GM12878 (cell line): ENCODE measurements around the gene STX4. TPM values are rescaled to one million over a fixed set of nuclear protein-coding genes. Genes with fewer than 3 reads are reported as not detected.

Experiments
- ATAC-seq: fragments of 200-7000 bp; cut with Tn5 transposase; 3 replicates; pipeline ENCODE4 v1.9.1; 2020; ENCODE audit warnings: mild to moderate bottlenecking, moderate library complexity
- Bru-seq: library from RNA; stranded (reverse); fragments of 400-500 nt; gene quantifications from one replicate; lab custom pipeline; 2021; lab: Mats Ljungman, UMichigan
- BruChase-seq, 2 experiments: library from RNA; stranded (reverse); fragments of 400-500 nt; gene quantifications; one replicate each; lab custom pipeline; 2021; lab: Mats Ljungman, UMichigan
- BruUV-seq: library from RNA; stranded (reverse); fragments of 400-500 nt; replicated peaks from 2 replicates; lab custom pipeline; 2021; lab: Mats Ljungman, UMichigan
- CTCF ChIA-PET: fragments of 300-600 bp; sonication (Branson Sonifier 250); formaldehyde crosslinking; extraction: SDS; loops from one replicate; lab custom pipeline; 2021; ENCODE audit warnings: inconsistent platforms; lab: Yijun Ruan, JAX
- POLR2A ChIA-PET: fragments of 350-600 bp; formaldehyde crosslinking; extraction: SDS; loops from one replicate; lab custom pipeline; 2021; ENCODE audit warnings: inconsistent platforms; lab: Charles Lee
- RAD21 ChIA-PET: fragments of 300-600 bp; sonication (Branson Sonifier 250); formaldehyde crosslinking; loops from one replicate; lab custom pipeline; 2023; ENCODE audit warnings: antibody characterized with exemption; ENCODE audit not compliant: unreplicated experiment; lab: Charles Lee
- SMC1A ChIA-PET: fragments of 300-600 bp; sonication (Branson Sonifier 250); formaldehyde crosslinking; loops from one replicate; lab custom pipeline; 2023; ENCODE audit not compliant: unreplicated experiment, uncharacterized antibody; lab: Charles Lee
- DNase-seq: peaks from one replicate; pipeline ENCODE4 v3.0.0-alpha.2; 2011; ENCODE audit warnings: low read depth, low spot score
- FAIRE-seq: peaks from 3 replicates; lab custom pipeline; 2011; peaks lifted over from hg19 to GRCh38; lab: Jason Lieb, UNC
- H2AFZ ChIP-seq: 2 replicates; pipeline ENCODE4 v1.6.0; 2011; ENCODE audit warnings: low read depth, low read length, control low read depth; ENCODE audit not compliant: control insufficient read depth
- H3K27ac ChIP-seq: 2 replicates; pipeline ENCODE4 v1.5.1; 2011; ENCODE audit warnings: control low read depth; ENCODE audit not compliant: control insufficient read depth, insufficient read depth
- H3K27me3 ChIP-seq, 2 experiments: replicated peaks in 1 of 2; 2 replicates each; pipeline versions ENCODE4 v1.6.0 to v1.6.1; 2011; ENCODE audit warnings: low read length in 1 of 2; ENCODE audit not compliant: control insufficient read depth in 2 of 2, insufficient read depth in 2 of 2
- H3K36me3 ChIP-seq, 2 experiments: 2 replicates each; pipeline ENCODE4 v1.5.1; 2011; ENCODE audit warnings: low read length in 1 of 2; ENCODE audit not compliant: control insufficient read depth in 2 of 2, insufficient read depth in 2 of 2
- H3K4me1 ChIP-seq: 2 replicates; pipeline ENCODE4 v1.6.1; 2011; ENCODE audit warnings: mild to moderate bottlenecking, low read length, moderate library complexity, mixed read lengths; ENCODE audit not compliant: control insufficient read depth, insufficient read depth
- H3K4me2 ChIP-seq: 2 replicates; pipeline ENCODE4 v1.6.0; 2011; ENCODE audit warnings: control low read depth; ENCODE audit not compliant: control insufficient read depth, insufficient read depth
- H3K4me3 ChIP-seq: fragments of 200-600 bp; sonication (generic); 2 replicates; pipeline ENCODE4 v1.5.1; 2016
- H3K79me2 ChIP-seq: 2 replicates; pipeline ENCODE4 v1.6.0; 2011; ENCODE audit warnings: low read length; ENCODE audit not compliant: control insufficient read depth, insufficient read depth
- H3K9ac ChIP-seq: 2 replicates; pipeline ENCODE4 v1.8.0; 2011; ENCODE audit warnings: low read length, control low read depth, mixed read lengths; ENCODE audit not compliant: control insufficient read depth, insufficient read depth
- H3K9me3 ChIP-seq: replicated peaks from 3 replicates; pipeline ENCODE4 v1.5.1; 2011; ENCODE audit warnings: mild to moderate bottlenecking, low read length; ENCODE audit not compliant: control insufficient read depth, insufficient read depth
- H4K20me1 ChIP-seq: 2 replicates; pipeline ENCODE4 v1.6.0; 2011; ENCODE audit not compliant: control insufficient read depth, insufficient read depth
- BRCA1 ChIP-seq: IDR thresholded peaks from 2 replicates; pipeline ENCODE4 v1.6.1; 2011; ENCODE audit warnings: low read depth, low read length, improper control_type of control experiment
- CBX5 ChIP-seq: sonication (generic); IDR thresholded peaks from 2 replicates; pipeline ENCODE4 v1.6.1; 2016; ENCODE audit warnings: low read depth, moderate library complexity, mild to moderate bottlenecking, inconsistent platforms
- HCFC1 ChIP-seq: fragments of 150-350 bp; IDR thresholded peaks from 2 replicates; pipeline ENCODE4 v1.6.1; 2014; ENCODE audit warnings: low read length
- SUZ12 ChIP-seq: fragments of 200-600 bp; sonication (generic); IDR thresholded peaks from one replicate; pipeline ENCODE4 v1.6.1; 2018; ENCODE audit warnings: antibody characterized with exemption, mild to moderate bottlenecking; ENCODE audit not compliant: unreplicated experiment
- WRNIP1 ChIP-seq: IDR thresholded peaks from 2 replicates; pipeline ENCODE4 v1.6.1; 2011; ENCODE audit warnings: low read depth, low read length, improper control_type of control experiment, borderline replicate concordance
- ZSCAN29 ChIP-seq: fragments of 450-650 bp; IDR thresholded peaks from 2 replicates; pipeline ENCODE4 v1.6.1; 2017; ENCODE audit warnings: mild to moderate bottlenecking, moderate library complexity
- WGBS: methylation state at CpG from one replicate; pipeline ENCODE4 v1.1.6; 2016; ENCODE audit warnings: low lambda C conversion rate; ENCODE audit not compliant: insufficient replicate concordance, insufficient coverage; ENCODE audit errors: missing lambda C conversion rate; 5-methylcytosine and 5-hydroxymethylcytosine counted together
- in situ Hi-C: fragments of 300-500 bp; cut with MboI; formaldehyde crosslinking; loops from 9 replicates; pipeline ENCODE4 v1.14.3; 2018; ENCODE audit warnings: mixed read lengths
- intact Hi-C: fragments of 100-400 bp; cut with micrococcal nuclease; formaldehyde crosslinking; loops from one replicate; pipeline ENCODE4 v1.14.2; 2022; ENCODE audit not compliant: unreplicated experiment
- long read RNA-seq, 2 experiments: library from polyadenylated mRNA; unstranded; transcript quantifications; one replicate each; pipeline ENCODE4 v2.0.0, GENCODE V29; 2019 to 2020
- polyA minus RNA-seq, 3 experiments: library from RNA; depleted of rRNA, polyadenylated mRNA; stranded (reverse); fragments of >200 nt; gene quantifications; 2 replicates each; pipeline ENCODE4 v1.2.3, GENCODE V29; 2011
- polyA plus RNA-seq, 11 experiments: library from polyadenylated mRNA; depleted of rRNA in 4 of 11; unstranded in 6 of 11; stranded (reverse) in 5 of 11; fragments of >200 nt; fragmentation: Nextera tagmentation in 4 of 11; fragmentation: Illumina TruSeq in 1 of 11; extraction: Ambion mirVana in 4 of 11; extraction: Trizol in 1 of 11; gene quantifications; 1 replicate in 1 of 11; 2 replicates in 10 of 11; pipeline versions ENCODE4 v1.2.1 to v1.2.3, GENCODE V29; 2011 to 2016; ENCODE audit warnings: inconsistent platforms in 2 of 11, missing spikeins in 2 of 11, low read depth in 1 of 11
- total RNA-seq, 4 experiments: library from RNA; depleted of rRNA in 3 of 4; stranded (reverse); fragments of >200 nt in 3 of 4; fragmentation: Illumina TruSeq in 1 of 4; extraction: Trizol in 1 of 4; gene quantifications; 2 replicates each; pipeline versions ENCODE4 v1.2.1 to v1.2.3, GENCODE V29; 2013 to 2021
- TF ChIP-seq, protein P1 (sequence below), 3 experiments: IDR thresholded peaks in 2 of 3; conservative IDR thresholded peaks in 1 of 3; 2 replicates each; pipeline ENCODE4 v1.5.1; 2011; ENCODE audit warnings: low read depth in 3 of 3, low read length in 3 of 3, mild to moderate bottlenecking in 3 of 3, control low read depth in 2 of 3, moderate library complexity in 2 of 3, inconsistent platforms in 1 of 3, mixed read lengths in 1 of 3; ENCODE audit not compliant: control insufficient read depth in 2 of 3, insufficient read depth in 1 of 3; ENCODE audit errors: extremely low read depth in 1 of 3
- TF ChIP-seq, protein P2 (sequence below): fragments of 450-650 bp; IDR thresholded peaks from 2 replicates; pipeline ENCODE4 v1.6.1; 2018; ENCODE audit warnings: borderline replicate concordance, mild to moderate bottlenecking; ENCODE audit not compliant: partially characterized antibody
- TF ChIP-seq, protein P3 (sequence below): fragments of 450-650 bp; IDR thresholded peaks from 2 replicates; pipeline ENCODE4 v1.6.1; 2016; ENCODE audit warnings: mild to moderate bottlenecking

STX4 gene, protein sequence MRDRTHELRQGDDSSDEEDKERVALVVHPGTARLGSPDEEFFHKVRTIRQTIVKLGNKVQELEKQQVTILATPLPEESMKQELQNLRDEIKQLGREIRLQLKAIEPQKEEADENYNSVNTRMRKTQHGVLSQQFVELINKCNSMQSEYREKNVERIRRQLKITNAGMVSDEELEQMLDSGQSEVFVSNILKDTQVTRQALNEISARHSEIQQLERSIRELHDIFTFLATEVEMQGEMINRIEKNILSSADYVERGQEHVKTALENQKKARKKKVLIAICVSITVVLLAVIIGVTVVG
- 28.6 and 35.6 TPM in 2 replicates for total RNA-seq (2013; cell fraction: nucleolus; rRNA removed)
- total RNA-seq (2014; rRNA removed) (13.8 and 14.0 TPM in 2 replicates), total RNA-seq (2014; rRNA removed; fragmentation: Illumina TruSeq; extraction: Trizol) (14.9 and 16.3 TPM in 2 replicates), total RNA-seq (2021) (37.6 and 41.9 TPM in 2 replicates), polyA plus RNA-seq (2011; rRNA removed) (22.2 and 36.0 TPM in 2 replicates), polyA plus RNA-seq (2014; fragmentation: Illumina TruSeq; extraction: Trizol) (16.2 and 22.0 TPM in 2 replicates), polyA plus RNA-seq (2014; fragmentation: Nextera tagmentation; extraction: Ambion mirVana) (1 to 10 TPM; 3.3 to 8.5 TPM), polyA plus RNA-seq (2014; rRNA removed) (31.8 and 33.3 TPM in 2 replicates), polyA plus RNA-seq (2016; fragmentation: Nextera tagmentation; extraction: Ambion mirVana) (10 to 100 TPM; 23.2 to 25.1 TPM), polyA minus RNA-seq (2011; rRNA and poly(A)+ RNA removed) (30.6 and 33.3 TPM in 2 replicates), Bru-seq, nascent RNA (percentile 75 among the genes with signal in this experiment), BruChase-seq, experiment 1, labeled RNA remaining after a 6-hour chase (percentile 85 among the genes with signal in this experiment), BruChase-seq, experiment 2, labeled RNA remaining after a 2-hour chase (percentile 81 among the genes with signal in this experiment)
- polyA plus RNA-seq (2011; ENCODE audit: low read depth): 35.0 TPM
- polyA plus RNA-seq (2011; cell fraction: cytosol; rRNA removed): 34.1 and 41.6 TPM in 2 replicates
- polyA plus RNA-seq (2011; cell fraction: nucleus; rRNA removed): 105 and 107 TPM in 2 replicates
- polyA plus RNA-seq (2012): 54.5 and 57.3 TPM in 2 replicates
- polyA minus RNA-seq (2011; cell fraction: cytosol; rRNA and poly(A)+ RNA removed): 11.4 and 13.0 TPM in 2 replicates
- 10.6 and 22.5 TPM in 2 replicates for polyA minus RNA-seq (2011; cell fraction: nucleus; rRNA and poly(A)+ RNA removed)
- long read RNA-seq, experiment 1, partial matches to known transcripts: 1 of 5 reads
- long read RNA-seq, experiment 1, other reads (novel, unspliced or antisense): 2 of 5 reads
- long read RNA-seq, experiment 2, partial matches to known transcripts: 1 of 6 reads
- long read RNA-seq, experiment 2, other reads (novel, unspliced or antisense): 3 of 6 reads

DNA sequence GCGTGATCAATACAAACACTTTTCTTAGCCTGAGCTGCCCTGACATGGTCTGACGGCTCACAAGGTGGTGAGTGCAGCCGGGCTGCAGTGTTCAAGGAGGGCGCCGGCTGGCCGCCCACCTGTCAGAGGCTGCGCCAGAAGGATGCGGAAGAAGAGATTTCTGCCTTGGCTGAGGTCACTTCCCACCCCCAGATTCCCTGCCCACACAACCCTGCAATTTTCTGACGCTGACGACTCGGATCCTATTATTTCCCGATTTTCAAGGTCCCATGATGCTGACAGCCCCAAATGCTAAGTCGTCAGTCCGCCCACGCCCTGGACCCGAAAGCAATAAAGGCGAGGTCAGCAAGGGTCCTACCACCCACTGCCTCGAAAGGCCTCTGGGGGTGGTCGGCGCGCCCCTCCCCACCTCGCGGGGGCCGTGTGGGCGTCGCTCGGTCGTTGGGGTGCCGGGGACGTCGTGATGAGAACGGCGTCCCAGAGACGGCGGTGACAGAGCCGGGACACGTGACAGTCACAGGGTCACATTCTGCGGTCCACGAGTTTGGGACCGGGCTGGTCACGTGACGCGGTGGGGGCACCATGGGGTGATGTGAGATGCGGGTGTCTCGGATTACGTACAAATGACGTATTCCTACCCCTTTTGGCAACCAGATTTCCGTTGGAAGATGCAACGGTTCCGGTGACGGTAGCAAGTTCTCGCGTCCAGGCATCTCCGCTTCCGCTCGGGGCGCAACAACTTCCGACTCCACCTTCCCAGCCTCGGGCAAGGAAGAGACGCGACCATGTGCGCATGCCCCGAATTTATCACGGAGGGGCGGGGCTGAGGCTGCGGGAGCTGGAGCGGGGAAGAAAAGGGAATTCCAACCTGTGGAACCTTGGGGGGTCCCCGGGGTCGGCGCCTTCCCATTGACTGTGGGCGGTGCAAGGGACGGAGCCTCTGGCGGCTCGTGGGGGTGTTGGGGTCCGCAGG lies at the start of gene STX4:
TSS of gene STX4 (plus strand) at position 823 of the 973 bp plus-strand sequence. CDS start 248 bp downstream, outside the sequence.
- ChIA-PET POLR2A (interaction anchor here (0.6 to 2.2 kb wide), 6 partner anchors 36 to 636 kb away, joined by 3 to 10 read pairs (median 4); partner anchors contain the start of genes VKORC1, ZNF646 and ZNF668), RAD21 (interaction anchor here (0.7 to 2.6 kb wide), 3 partner anchors 39 to 109 kb away, joined by 4 to 12 read pairs (median 5); partner anchors contain the start of genes ZNF646 and ZNF668), SMC1A (no interaction called here), CTCF (interaction anchor here (0.7 to 1.7 kb wide), 3 partner anchors 38 to 109 kb away, joined by 4 to 5 read pairs (median 4); partner anchors contain the start of gene HSD3B7)
- 1% methylated on average over 74 of the region's 75 CpGs for WGBS
- H3K9ac ChIP-seq: peak within 1 kb of the TSS; percentile 72
- no peaks in the 10 kb centered on the region for H3K9me3 ChIP-seq
- no peaks in the 10 kb centered on the region for H4K20me1 ChIP-seq
- peaks cover 7% of the 10 kb centered on the region for H3K79me2 ChIP-seq
- peak within 1 kb of the TSS; percentile 85 for H3K4me2 ChIP-seq
- ATAC-seq (peak; percentile 87), FAIRE-seq (peak; percentile 93), DNase-seq (peak; percentile 97)
- BruUV-seq: TSS peak; percentile 88
- H2AFZ ChIP-seq: peak within 1 kb of the TSS; percentile 93
- peaks cover 0 to 5% of the 10 kb centered on the region in 2 experiments; a peak in 1 of 4 replicates for H3K36me3 ChIP-seq
- no peaks in the 10 kb centered on the region for H3K27me3 ChIP-seq
- in situ Hi-C loops: no loop called here
- peak within 1 kb of the TSS; percentile 73 for H3K27ac ChIP-seq
- intact Hi-C loops: loop anchor here (1.0 kb wide), 2 partner anchors 41 to 61 kb away; partner anchors contain the start of genes VKORC1, ZNF646 and ZNF668
- H3K4me1 ChIP-seq: no peaks in the 10 kb centered on the region; the same call in 1 of the 2 replicates
- H3K4me3 ChIP-seq: peak within 1 kb of the TSS; percentile 86
- TF ChIP-seq, protein P1, sequence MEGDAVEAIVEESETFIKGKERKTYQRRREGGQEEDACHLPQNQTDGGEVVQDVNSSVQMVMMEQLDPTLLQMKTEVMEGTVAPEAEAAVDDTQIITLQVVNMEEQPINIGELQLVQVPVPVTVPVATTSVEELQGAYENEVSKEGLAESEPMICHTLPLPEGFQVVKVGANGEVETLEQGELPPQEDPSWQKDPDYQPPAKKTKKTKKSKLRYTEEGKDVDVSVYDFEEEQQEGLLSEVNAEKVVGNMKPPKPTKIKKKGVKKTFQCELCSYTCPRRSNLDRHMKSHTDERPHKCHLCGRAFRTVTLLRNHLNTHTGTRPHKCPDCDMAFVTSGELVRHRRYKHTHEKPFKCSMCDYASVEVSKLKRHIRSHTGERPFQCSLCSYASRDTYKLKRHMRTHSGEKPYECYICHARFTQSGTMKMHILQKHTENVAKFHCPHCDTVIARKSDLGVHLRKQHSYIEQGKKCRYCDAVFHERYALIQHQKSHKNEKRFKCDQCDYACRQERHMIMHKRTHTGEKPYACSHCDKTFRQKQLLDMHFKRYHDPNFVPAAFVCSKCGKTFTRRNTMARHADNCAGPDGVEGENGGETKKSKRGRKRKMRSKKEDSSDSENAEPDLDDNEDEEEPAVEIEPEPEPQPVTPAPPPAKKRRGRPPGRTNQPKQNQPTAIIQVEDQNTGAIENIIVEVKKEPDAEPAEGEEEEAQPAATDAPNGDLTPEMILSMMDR (IDR thresholded peaks at IDR 0.05 in 2 of 3, conservative IDR thresholded peaks at IDR 0.05 in 1 of 3; ENCODE audit: control insufficient read depth in 2 of 3, extremely low read depth in 1 of 3, insufficient read depth in 1 of 3, low read depth in 3 of 3, low read length in 3 of 3): no peak
- TF ChIP-seq WRNIP1 (no peak), CBX5 (no peak; the same call in 1 of the 2 replicates), ZSCAN29 (no peak), SUZ12 (no peak), HCFC1 (peak; percentile 87), BRCA1 (no peak)
- TF ChIP-seq, protein P2, sequence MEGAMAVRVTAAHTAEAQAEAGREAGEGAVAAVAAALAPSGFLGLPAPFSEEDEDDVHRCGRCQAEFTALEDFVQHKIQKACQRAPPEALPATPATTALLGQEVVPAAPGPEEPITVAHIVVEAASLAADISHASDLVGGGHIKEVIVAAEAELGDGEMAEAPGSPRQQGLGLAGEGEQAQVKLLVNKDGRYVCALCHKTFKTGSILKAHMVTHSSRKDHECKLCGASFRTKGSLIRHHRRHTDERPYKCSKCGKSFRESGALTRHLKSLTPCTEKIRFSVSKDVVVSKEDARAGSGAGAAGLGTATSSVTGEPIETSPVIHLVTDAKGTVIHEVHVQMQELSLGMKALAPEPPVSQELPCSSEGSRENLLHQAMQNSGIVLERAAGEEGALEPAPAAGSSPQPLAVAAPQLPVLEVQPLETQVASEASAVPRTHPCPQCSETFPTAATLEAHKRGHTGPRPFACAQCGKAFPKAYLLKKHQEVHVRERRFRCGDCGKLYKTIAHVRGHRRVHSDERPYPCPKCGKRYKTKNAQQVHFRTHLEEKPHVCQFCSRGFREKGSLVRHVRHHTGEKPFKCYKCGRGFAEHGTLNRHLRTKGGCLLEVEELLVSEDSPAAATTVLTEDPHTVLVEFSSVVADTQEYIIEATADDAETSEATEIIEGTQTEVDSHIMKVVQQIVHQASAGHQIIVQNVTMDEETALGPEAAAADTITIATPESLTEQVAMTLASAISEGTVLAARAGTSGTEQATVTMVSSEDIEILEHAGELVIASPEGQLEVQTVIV: peak; percentile 85
- TF ChIP-seq, protein P3, sequence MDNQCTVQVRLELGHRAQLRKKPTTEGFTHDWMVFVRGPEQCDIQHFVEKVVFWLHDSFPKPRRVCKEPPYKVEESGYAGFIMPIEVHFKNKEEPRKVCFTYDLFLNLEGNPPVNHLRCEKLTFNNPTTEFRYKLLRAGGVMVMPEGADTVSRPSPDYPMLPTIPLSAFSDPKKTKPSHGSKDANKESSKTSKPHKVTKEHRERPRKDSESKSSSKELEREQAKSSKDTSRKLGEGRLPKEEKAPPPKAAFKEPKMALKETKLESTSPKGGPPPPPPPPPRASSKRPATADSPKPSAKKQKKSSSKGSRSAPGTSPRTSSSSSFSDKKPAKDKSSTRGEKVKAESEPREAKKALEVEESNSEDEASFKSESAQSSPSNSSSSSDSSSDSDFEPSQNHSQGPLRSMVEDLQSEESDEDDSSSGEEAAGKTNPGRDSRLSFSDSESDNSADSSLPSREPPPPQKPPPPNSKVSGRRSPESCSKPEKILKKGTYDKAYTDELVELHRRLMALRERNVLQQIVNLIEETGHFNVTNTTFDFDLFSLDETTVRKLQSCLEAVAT: peak; percentile 61
